Activated T-helper 1 cell treated with Interleukin-2 at 50 U/mL for 16 hours (primary cell): ENCODE results near the gene CLCA2.
A peak's percentile ranks its signal among the peaks of the same experiment; 100 is the strongest.

Source experiments
- DNase-seq: peaks from one replicate; pipeline ENCODE4 v3.0.0-alpha.2; 2020; ENCODE audit warnings: low read depth

Gene CLCA2, protein sequence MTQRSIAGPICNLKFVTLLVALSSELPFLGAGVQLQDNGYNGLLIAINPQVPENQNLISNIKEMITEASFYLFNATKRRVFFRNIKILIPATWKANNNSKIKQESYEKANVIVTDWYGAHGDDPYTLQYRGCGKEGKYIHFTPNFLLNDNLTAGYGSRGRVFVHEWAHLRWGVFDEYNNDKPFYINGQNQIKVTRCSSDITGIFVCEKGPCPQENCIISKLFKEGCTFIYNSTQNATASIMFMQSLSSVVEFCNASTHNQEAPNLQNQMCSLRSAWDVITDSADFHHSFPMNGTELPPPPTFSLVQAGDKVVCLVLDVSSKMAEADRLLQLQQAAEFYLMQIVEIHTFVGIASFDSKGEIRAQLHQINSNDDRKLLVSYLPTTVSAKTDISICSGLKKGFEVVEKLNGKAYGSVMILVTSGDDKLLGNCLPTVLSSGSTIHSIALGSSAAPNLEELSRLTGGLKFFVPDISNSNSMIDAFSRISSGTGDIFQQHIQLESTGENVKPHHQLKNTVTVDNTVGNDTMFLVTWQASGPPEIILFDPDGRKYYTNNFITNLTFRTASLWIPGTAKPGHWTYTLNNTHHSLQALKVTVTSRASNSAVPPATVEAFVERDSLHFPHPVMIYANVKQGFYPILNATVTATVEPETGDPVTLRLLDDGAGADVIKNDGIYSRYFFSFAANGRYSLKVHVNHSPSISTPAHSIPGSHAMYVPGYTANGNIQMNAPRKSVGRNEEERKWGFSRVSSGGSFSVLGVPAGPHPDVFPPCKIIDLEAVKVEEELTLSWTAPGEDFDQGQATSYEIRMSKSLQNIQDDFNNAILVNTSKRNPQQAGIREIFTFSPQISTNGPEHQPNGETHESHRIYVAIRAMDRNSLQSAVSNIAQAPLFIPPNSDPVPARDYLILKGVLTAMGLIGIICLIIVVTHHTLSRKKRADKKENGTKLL

DNA sequence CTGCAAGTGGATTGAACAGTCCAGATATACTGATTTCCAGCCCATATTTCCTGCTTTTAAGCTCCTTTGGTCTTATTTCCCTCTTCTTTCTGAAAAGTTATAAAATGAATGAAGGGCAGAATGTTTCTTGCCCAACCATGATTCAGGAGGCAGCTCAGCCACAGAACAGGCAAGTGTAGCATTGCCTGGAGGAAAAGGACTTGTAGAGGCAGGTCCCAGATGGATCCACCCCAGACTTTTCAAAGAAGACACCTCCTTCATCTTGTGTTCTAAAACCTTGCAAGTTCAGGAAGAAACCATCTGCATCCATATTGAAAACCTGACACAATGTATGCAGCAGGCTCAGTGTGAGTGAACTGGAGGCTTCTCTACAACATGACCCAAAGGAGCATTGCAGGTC, at the start of gene CLCA2:
Gene CLCA2 (plus strand): TSS at position 299 of the 400 bp plus-strand sequence. CDS start 77 bp downstream, at position 376.
- no peak for DNase-seq

DNA sequence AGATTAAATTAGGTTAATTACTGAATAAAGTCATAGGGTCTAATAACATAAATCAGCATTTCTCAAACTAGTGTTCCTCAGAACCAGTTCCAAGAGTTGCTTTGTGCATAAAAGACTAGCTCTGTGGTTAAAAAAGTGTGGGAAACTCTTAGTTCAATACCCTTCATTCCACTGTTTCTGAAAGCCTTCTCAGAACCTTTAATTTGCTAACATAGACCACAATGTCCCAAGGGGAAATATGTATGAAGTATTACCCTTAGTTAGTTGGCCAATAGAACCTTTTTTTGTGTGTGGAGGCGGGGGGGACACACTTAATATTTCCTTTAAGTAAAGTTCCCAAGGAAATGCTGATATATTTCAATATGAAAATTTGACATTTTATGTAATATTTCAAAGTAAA, 48.3 kb upstream of the CLCA2 start:
- no peak for DNase-seq

DNA sequence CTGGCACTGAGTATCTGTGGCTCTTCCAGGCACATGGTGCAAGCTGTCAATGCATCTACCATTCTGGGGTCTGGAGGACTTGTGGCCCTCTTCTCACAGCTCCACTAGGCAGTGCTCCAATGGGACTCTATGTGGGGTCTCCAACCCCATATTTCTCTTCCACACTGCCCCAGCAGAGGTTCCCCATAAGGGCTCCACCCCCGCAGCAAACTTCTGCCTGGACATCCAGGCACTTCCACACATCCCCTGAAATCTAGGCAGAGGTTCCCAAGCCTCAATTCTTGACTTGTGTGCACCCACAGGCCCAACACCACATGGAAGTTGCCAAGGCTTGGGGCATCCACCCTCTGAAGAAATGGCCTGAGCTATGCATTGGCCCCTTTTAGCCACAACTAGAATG, 46.6 kb upstream of the CLCA2 start:
- DNase-seq, result no peak

DNA sequence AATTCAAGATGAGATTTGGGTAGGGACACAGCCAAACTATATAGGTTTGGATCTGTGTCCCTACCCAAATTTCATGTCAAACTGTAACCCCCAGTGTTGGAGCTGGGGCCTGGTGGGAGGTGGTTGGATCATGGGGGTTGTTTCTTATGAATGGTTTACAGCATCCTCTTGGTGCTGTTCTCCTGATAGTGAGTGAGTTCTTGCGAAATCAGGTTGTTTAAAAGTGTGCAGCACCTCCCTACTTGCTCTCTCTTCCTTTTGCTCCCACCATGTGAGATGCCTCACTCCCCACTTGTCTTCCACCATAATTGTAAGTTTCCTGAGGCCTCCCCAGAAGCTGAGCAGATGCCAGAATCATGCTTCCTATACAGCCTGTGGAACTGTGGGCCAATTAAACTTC, 45.2 kb upstream of the CLCA2 start:
- DNase-seq, result no peak

DNA sequence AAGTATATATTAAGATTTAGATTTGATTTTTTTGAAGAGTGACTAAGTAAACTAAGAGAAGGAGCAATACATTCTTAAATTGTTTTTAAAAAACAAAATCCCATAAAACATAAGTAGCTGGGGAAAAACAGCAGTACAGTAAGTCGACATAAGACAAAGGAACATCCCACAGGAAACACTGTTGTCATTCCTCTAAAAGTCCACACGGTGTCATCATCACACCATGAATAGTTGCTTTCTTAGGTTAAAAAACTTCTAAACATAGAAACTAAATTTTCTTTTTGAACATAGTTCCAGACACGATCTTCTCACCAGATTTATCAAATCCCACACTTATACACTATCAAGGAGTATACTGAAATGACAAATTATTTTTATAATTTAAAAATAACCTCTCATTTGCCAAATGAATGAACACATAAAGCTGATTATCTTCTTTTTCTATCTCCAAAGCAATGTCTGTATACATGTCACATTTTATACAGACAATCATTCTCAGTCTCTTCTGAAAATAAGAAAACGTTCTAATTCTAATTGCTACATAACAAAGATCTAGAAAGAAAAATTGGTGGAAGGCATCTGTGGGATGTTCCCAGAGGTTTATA, 43.6 kb upstream of the CLCA2 start:
- no peak for DNase-seq

DNA sequence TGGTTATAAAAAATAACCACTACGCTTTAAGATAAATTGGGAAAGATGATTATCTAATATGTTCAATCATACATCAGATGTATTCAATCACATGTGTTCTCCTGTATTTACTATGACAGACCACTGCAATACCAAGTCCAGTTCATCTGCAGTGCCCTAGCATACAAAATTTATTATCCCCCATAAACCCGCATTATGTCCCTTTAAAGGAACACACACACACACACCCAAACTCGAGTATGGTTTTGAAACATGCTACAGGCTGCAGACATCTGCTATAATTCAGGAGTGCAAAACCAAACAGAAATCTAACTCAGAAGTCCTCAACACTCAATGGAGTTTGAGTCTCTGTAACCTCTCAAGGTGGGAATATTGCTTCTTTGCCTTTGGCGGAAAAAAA, 42.7 kb upstream of the CLCA2 start:
- no peak for DNase-seq

DNA sequence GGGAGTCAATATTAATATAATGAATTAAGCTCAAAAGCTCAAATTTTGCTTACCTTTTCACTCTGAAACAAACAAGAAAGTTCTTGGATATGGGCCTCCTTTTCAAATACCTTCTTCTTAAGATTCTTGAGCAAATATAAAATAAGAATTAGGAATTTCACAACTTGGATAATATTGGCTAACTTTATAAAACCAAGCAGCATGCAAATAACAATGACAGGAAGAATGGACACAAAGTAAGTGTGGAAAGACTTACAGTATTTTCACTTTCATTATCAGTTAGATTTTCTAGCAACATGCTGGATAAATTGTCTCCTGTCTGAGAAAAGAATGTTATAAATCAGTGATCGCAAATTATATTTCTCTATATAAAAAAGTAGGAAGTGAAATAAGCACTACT, 41.1 kb upstream of the CLCA2 start:
- DNase-seq, result no peak

DNA sequence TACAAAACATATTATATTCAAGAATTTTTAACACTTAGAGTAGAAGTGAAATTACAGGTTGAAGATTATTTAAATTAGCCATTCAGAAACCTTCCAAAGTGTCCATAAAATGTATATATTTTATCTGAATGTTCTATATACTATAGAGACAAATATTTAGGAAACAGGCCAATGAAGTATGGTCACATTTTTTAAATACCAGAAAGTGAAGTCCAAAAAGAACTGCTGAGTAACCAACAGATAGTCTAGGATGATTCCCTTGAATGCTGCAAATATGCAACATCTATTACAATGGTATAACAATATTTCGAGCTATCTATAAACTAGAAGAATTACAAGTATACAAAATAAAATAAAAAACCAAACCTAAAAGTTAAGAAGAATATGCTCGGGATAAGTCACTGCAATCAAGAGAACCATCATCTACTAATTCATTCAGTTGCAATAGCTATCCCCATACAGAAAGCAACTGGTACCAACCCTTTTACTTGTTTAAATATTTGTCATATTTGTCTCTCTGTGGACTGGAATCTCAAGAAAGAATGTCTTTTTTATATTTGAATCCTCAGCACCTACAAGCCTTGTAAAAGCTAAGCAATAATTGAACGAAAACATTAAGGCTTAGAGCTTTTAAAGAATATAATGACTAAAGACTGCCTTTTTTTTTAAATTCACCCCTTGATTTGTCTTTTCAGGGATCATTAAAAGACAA, 35.9 kb upstream of the CLCA2 start:
- DNase-seq, result no peak

DNA sequence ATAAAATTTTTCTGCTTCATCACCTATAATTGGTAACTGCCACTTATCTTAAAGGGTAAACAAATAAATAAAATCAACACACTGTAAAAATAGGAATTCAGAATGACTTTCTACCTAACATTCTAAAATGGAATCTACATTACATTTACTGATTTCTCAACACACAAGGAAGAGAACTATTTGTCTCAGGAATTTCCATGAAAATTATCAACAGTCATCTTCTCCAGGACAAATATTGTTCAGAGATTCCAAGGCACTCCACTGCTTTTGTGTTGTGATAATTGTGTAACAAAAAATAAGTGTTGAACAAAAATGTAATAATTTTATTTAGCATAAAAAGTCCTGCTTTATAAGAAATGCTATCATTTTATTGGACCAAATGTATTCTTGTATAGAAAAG, 35.2 kb upstream of the CLCA2 start:
- no peak for DNase-seq

DNA sequence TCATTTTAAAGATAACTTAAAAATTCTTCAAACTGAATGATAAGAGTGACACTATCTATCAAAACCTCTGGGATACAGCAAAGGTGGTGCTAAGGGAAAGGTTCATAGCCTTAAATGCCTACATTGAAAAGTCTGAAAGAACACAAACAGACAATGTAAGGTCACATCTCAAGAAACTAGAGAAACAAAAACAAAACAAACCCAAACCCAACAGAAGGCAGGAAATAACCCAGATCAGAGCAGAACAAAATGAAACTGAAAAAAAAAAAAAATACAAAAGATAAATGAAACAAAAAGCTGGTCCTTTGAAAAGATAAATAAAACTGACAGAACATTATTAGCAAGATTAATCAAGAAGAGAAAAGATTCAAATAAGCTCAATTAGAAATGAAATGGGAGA, 34.7 kb upstream of the CLCA2 start:
- DNase-seq, result no peak

DNA sequence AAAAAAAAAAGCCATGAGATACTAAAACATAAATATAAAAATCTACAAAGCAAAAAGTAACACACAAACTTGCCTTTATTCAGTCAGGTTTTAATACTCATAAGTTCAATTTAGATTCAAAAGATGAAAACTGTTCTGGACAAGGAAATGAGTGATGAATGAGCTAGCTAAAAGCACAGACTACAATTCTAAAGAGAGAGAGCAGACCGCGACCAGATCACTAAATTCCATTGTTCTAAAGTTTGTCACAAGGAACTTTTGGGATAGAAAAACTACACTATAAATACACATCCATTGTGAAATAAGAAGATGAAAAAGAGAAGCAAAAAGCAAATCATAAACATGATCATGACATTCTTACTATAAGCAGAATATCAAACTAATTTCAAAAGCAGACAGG, 29.6 kb upstream of the CLCA2 start:
- DNase-seq, result no peak

DNA sequence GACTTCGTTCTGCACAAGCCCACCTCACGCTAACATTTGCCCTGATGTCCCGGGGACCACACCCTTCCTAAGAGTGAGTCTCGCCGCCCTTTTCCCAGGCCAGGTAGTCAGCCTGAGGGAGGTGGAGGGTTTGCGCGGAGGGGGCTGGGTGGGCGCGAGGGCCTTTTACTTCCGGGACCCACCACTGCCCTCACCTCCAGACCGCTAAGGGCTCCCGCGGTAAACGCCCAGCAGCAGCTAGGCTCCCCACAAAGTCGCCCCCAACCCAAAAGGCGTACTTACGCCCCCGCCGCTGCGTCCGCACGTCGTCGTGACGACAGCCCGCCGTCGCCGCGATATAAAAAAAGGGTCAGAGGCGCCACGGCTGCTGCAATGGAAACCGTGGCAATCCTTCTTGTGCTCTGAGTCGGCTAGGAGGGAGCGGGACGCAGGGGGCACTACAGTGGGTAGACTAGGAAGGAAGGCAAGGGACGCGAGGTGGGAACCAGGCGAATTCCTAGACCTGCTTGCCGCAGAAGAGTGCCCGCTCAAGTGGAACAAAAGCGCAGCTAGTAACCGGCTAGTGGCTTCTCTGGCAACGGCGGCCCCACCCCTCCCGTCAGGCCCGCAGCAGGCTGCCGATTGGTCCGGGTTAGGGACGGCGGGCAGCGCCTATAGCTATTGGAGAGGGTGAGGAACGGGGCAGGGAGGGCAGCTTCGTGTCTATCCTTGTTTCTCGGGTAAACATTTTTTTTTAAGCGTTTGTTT, 28.0 kb upstream of the CLCA2 start, which contains the start of gene ODF2L:
Gene ODF2L (minus strand): TSS at position 573 of the 747 bp plus-strand sequence. CDS start 9,296 bp downstream, outside the sequence.
- peak; percentile 79 for DNase-seq

DNA sequence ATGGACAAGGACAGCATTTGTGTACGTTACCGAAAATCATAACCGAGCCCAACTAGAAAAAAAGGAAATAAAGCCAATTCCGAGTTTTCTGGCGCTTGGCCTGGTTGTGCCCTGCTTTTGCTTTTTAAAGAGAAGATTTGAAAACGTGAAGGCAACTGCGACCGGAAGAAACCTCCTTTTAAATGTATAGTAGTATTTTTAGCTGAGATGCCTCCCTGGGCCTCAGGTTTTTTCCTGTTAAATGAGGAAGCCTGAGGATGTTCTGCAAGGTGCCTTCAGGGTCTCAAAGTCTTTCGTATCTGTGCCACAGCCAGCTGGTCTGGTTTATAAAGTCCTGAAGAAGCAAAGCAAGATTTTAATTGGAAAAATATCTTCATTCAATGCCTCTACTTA, 27.5 kb upstream of the CLCA2 start:
- no peak for DNase-seq

DNA sequence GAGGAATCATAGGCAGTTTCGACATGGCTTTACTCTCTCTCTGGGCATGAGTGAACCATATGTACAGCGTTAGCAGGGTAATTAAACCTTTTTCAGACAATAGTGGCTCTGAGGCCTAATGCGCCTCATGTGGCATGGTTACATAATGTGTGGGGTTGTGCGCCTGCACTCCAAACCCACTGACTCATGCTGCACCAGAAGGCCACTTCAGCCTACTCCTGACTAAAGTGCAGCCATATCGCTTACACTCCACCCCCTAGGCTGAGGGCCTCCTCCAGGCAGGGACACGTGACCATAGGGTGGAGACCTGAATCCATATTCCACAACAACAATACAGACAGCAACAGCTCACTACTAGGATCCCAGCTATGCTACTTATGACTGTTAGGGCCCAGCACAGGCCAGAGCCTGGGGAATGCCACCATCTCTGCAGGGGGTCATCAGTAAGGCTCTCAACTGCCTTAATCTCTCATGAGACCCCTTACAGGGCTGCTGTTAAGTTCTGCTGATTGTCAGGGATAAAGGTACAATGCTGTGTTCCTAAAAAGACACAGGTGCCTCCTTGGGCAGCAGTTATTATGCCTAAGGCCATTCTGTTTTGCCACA, 14.5 kb upstream of the CLCA2 start:
- DNase-seq, result no peak

DNA sequence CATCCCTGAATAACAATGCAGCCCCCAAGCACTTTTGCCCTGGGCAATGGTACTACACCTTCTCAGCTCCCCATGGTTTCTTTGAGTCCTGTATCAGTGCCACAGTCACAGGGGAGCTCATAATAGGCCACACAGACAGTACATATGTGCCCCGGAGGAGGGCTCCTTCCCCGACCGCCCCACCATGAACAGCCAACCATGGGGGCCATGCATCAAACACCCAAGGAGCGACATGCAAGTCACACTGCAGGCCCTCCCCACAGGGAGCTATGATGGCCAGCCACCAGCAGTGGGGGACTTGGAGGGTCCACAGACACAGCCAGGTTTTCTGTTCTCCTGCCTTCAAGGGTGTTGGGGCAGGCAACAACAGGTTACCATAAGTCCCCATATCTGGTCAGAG, 13.1 kb upstream of the CLCA2 start:
- DNase-seq, result no peak

DNA sequence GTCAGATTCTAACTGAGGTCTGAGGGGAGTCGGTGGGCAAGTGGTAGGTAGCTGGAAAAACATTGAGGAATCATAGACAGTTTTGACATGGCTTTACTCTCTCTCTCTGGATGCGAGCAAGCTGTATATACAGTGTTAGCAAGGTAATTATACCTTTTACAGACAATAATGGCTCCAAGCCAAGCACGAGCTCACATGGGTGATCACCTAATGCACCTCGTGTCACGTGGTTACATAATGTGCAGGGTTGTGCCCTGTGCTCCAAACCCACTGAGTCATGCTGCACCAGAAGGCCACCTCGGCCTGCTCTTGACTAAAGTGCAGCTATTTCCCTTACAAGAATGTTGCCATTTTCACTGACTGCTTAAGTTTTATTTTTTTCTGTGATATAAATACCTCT, 7.6 kb upstream of the CLCA2 start:
- no peak for DNase-seq

DNA sequence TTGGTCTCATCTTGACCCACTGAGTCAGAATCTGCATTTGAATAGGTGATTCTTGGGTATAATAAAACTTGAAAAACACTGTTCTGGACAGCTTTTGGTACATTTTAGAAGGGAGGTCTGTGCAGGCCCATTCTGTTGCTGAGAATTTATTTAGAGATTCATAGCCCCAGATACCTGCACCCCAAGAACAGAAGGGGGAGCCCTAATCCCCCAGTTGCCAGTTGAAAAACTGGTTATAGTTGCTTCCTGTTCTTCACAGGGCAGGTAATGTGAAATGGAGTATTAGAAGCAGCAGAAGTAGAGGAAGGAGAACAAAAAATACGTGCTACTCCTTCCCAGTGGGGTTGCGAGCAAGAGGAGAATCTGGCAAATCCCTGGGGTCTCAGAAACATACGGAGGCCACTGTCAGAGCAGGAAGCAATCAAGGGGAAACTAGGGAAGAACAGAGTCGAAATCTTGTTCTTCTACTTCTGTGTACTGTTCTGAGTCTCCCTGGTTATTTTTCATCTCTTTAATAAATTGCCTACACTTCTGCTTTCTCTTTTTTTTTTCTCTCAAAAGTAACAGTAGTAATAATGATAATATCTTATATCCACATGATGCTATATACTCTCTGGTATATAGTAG, 4.6 kb upstream of the CLCA2 start:
- no peak for DNase-seq

DNA sequence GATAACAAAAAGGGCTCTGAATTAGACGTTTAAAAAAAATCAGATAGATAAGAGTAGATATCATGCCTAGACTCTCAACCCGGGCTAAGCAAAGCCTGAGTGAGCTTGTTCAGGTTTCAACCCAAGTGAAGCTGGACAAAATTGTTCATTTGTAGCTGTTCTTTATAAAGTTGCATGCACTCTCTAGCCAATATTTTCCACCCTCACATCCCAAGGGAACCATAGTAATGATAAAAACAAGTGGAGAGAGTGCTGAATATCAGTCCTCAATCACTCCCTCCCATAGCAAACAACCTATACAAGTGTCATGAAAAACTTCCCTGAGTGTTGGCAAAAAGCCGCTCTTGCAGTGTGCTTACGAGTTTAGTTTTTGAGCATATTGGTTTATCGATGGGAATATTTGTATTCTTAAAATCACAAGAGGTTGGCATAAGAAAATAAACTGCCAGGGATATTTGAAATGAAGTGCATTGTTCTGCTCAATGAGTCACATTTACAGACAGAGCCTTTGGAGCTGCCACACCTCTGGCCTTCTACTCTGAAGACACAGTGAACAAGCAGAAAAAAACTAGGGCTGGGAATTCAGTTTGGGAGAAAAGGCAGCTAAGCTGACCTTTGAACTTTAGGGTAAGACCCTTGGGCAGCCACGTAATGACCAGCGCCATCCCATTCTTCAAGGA, 2.2 kb upstream of the CLCA2 start:
- DNase-seq, result no peak

DNA sequence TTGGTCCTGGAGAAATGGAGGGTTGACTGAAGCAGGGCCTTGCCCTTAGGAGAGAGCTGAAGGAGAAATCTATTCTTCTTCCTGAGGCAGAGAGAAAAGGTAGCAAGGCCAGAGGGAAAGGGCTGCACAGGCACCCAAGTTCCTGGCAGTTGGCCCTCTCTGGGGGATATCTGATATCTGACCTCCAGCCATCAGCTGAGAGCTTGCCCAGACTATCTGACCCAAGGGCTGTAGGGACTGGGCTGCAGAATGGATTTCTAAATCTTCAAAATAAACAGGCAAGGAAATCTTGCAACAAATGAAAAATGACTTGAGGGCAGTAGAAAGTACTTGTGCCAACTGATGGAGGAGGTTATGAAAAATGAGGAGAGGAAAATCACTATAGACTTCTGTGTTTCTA, 498 bp upstream of the CLCA2 start:
- no peak for DNase-seq
